Measurements from ENCODE around the gene PXK.

Gene PXK

DNA sequence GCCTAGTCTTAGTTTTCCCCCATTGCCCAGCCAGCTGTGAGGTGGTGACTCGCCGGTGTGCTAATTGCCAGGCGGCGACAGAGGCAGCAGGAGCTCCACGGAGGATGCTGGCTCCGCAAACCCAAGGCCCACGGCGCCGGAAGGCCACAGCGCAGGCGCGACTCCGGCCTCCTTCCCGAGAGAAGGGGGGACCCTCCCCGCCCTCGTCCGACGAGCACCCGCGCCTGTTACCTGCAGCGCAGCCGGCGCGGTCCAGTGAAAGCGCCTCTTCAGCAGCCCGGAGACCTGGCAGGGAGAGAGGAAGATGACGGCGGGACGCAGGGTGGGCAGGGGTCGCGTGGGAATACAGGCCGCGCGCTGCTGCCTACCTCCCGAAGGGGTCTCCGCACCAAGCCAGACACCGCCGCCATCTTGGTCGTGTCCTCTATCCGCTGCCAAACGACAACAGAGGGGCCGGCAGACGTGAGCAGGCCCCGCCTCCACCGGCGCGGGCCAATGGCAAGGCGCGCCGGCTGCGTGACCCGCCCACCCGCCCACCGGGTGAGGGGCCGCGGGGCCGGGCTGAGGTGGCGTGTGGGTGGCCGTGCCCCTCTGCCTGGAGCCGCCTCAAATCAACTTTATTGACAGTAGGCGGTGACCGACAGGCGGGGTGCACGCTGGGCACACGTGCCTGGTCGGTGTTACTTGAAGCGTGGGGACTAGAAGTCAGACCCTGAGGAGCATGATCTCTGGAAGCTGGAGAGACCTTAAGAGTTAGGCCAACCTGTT, 100.9 kb downstream of the PXK start, which contains the start of gene PDHB:
TSS of gene PDHB (minus strand) at position 433 of the 768 bp plus-strand sequence. CDS start at position 410, 23 bp downstream.
- Histone ChIP-seq H3K9me3 (ENCODE audit: control insufficient read depth, insufficient read depth, low read depth, low read length) (no peaks in the 10 kb centered on the region), H3K36me3 (ENCODE audit: control insufficient read depth in 2 of 2, insufficient read depth in 1 of 2, low read length in 2 of 2) (peaks cover 21 to 37% of the 10 kb centered on the region in 2 experiments), H3K27ac (ENCODE audit: extremely low read depth, low read depth, low read length) (peak within 1 kb of the TSS; percentile 74; the same call in 1 of the 2 replicates), H3K4me3 (ENCODE audit: low read depth, low read length) (peak within 1 kb of the TSS; percentile 99), H3K4me1 (ENCODE audit: control insufficient read depth, insufficient read depth, low read length) (no peaks in the 10 kb centered on the region)
- POLR2A ChIA-PET = interaction anchor here (0.7 to 1.2 kb wide), 2 partner anchors 9 to 38 kb away, joined by 3 to 4 read pairs; no protein-coding TSS in a partner anchor
- CTCF ChIA-PET = interaction anchor here (0.7 to 1.7 kb wide), 2 partner anchors 19 to 197 kb away, joined by 3 to 6 read pairs; no protein-coding TSS in a partner anchor
- TF ChIP-seq, protein P1, sequence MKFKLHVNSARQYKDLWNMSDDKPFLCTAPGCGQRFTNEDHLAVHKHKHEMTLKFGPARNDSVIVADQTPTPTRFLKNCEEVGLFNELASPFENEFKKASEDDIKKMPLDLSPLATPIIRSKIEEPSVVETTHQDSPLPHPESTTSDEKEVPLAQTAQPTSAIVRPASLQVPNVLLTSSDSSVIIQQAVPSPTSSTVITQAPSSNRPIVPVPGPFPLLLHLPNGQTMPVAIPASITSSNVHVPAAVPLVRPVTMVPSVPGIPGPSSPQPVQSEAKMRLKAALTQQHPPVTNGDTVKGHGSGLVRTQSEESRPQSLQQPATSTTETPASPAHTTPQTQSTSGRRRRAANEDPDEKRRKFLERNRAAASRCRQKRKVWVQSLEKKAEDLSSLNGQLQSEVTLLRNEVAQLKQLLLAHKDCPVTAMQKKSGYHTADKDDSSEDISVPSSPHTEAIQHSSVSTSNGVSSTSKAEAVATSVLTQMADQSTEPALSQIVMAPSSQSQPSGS (tag by site-specific recombination; IDR thresholded peaks at IDR 0.05; ENCODE audit: low read depth) = no peak
- TF ChIP-seq ZEB2 (tag by site-specific recombination; IDR thresholded peaks at IDR 0.05) (peak; percentile 84; the same call in 1 of the 2 replicates), ZNF433 (tag by site-specific recombination; IDR thresholded peaks at IDR 0.05; ENCODE audit: low read depth) (no peak), HOXC10 (CRISPR knock-in tag; IDR thresholded peaks at IDR 0.05) (no peak), ZNF785 (tag by site-specific recombination; IDR thresholded peaks at IDR 0.05) (no peak), ZNF548 (tag by site-specific recombination; IDR thresholded peaks at IDR 0.05) (no peak), ZNF350 (tag by site-specific recombination; IDR thresholded peaks at IDR 0.05) (no peak), ZIC2 (tag by site-specific recombination; IDR thresholded peaks at IDR 0.05) (peak; percentile 56), ZNF670 (tag by site-specific recombination; IDR thresholded peaks at IDR 0.05; ENCODE audit: low read depth) (no peak), GLIS2 (tag by site-specific recombination; IDR thresholded peaks at IDR 0.05) (peak; percentile 84), ZXDB (tag by site-specific recombination; IDR thresholded peaks at IDR 0.05) (peak; percentile 86; the same call in 1 of the 2 replicates), ZNF138 (tag by site-specific recombination; IDR thresholded peaks at IDR 0.05; ENCODE audit: borderline replicate concordance) (no peak), ZNF48 (tag by site-specific recombination; IDR thresholded peaks at IDR 0.05) (no peak), ZNF530 (tag by site-specific recombination; IDR thresholded peaks at IDR 0.05; ENCODE audit: low read depth) (no peak), OVOL3 (tag by site-specific recombination; IDR thresholded peaks at IDR 0.05) (no peak), ZNF510 (tag by site-specific recombination; IDR thresholded peaks at IDR 0.05; ENCODE audit: insufficient replicate concordance) (no peak), RBAK (tag by site-specific recombination; IDR thresholded peaks at IDR 0.05) (no peak), ZBTB48 (tag by site-specific recombination; IDR thresholded peaks at IDR 0.05) (no peak; the same call in 1 of the 2 replicates), ZFP3 (tag by site-specific recombination; IDR thresholded peaks at IDR 0.05; ENCODE audit: low read depth) (no peak), ZNF169 (tag by site-specific recombination; IDR thresholded peaks at IDR 0.05) (no peak), ZNF121 (tag by site-specific recombination; IDR thresholded peaks at IDR 0.05) (no peak)
- TF ChIP-seq, protein P2, sequence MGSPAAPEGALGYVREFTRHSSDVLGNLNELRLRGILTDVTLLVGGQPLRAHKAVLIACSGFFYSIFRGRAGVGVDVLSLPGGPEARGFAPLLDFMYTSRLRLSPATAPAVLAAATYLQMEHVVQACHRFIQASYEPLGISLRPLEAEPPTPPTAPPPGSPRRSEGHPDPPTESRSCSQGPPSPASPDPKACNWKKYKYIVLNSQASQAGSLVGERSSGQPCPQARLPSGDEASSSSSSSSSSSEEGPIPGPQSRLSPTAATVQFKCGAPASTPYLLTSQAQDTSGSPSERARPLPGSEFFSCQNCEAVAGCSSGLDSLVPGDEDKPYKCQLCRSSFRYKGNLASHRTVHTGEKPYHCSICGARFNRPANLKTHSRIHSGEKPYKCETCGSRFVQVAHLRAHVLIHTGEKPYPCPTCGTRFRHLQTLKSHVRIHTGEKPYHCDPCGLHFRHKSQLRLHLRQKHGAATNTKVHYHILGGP (tag by site-specific recombination; IDR thresholded peaks at IDR 0.05) = no peak
- TF ChIP-seq, protein P3, sequence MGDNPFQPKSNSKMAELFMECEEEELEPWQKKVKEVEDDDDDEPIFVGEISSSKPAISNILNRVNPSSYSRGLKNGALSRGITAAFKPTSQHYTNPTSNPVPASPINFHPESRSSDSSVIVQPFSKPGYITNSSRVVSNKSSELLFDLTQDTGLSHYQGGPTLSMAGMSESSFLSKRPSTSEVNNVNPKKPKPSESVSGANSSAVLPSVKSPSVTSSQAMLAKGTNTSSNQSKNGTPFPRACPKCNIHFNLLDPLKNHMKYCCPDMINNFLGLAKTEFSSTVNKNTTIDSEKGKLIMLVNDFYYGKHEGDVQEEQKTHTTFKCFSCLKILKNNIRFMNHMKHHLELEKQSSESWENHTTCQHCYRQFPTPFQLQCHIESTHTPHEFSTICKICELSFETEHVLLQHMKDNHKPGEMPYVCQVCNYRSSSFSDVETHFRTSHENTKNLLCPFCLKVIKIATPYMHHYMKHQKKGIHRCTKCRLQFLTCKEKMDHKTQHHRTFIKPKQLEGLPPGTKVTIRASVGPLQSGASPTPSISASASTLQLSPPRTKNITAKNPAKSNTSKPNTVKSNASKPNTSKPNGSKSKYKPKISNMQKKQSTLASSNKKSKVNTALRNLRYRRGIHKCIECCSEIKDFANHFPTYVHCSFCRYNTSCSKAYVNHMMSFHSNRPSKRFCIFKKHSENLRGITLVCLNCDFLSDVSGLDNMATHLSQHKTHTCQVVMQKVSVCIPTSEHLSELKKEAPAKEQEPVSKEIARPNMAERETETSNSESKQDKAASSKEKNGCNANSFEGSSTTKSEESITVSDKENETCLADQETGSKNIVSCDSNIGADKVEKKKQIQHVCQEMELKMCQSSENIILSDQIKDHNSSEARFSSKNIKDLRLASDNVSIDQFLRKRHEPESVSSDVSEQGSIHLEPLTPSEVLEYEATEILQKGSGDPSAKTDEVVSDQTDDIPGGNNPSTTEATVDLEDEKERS (tag by site-specific recombination; IDR thresholded peaks at IDR 0.05) = no peak
- TF ChIP-seq, protein P4, sequence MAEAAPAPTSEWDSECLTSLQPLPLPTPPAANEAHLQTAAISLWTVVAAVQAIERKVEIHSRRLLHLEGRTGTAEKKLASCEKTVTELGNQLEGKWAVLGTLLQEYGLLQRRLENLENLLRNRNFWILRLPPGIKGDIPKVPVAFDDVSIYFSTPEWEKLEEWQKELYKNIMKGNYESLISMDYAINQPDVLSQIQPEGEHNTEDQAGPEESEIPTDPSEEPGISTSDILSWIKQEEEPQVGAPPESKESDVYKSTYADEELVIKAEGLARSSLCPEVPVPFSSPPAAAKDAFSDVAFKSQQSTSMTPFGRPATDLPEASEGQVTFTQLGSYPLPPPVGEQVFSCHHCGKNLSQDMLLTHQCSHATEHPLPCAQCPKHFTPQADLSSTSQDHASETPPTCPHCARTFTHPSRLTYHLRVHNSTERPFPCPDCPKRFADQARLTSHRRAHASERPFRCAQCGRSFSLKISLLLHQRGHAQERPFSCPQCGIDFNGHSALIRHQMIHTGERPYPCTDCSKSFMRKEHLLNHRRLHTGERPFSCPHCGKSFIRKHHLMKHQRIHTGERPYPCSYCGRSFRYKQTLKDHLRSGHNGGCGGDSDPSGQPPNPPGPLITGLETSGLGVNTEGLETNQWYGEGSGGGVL (tag by site-specific recombination; IDR thresholded peaks at IDR 0.05) = peak; percentile 27; the same call in 1 of the 2 replicates
- TF ChIP-seq, protein P5, sequence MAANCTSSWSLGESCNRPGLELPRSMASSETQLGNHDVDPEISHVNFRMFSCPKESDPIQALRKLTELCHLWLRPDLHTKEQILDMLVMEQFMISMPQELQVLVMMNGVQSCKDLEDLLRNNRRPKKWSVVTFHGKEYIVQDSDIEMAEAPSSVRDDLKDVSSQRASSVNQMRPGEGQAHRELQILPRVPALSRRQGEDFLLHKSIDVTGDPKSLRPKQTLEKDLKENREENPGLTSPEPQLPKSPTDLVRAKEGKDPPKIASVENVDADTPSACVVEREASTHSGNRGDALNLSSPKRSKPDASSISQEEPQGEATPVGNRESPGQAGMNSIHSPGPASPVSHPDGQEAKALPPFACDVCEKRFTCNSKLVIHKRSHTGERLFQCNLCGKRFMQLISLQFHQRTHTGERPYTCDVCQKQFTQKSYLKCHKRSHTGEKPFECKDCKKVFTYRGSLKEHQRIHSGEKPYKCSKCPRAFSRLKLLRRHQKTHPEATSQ (tag by site-specific recombination; IDR thresholded peaks at IDR 0.05) = no peak
- TF ChIP-seq, protein P6, sequence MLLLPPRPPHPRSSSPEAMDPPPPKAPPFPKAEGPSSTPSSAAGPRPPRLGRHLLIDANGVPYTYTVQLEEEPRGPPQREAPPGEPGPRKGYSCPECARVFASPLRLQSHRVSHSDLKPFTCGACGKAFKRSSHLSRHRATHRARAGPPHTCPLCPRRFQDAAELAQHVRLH (tag by site-specific recombination; IDR thresholded peaks at IDR 0.05) = peak; percentile 62; the same call in 1 of the 2 replicates
- TF ChIP-seq, protein P7, sequence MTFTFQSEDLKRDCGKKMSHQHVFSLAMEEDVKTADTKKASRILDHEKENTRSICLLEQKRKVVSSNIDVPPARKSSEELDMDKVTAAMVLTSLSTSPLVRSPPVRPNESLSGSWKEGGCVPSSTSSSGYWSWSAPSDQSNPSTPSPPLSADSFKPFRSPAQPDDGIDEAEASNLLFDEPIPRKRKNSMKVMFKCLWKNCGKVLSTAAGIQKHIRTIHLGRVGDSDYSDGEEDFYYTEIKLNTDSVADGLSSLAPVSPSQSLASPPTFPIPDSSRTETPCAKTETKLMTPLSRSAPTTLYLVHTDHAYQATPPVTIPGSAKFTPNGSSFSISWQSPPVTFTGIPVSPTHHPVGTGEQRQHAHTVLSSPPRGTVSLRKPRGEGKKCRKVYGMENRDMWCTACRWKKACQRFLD (tag by site-specific recombination; IDR thresholded peaks at IDR 0.05) = no peak

Measured in HEK293 (cell line).